ENCODE data around the gene ANLN. TPM values are rescaled to one million over a fixed set of nuclear protein-coding genes. Genes with fewer than 3 reads are reported as not detected.

The ANLN gene
- total and polyA plus RNA-seq, 10 donors = 0.91 to 14.9 (median 3.2) TPM

GRCh38 chr7:36355490-36355889, 34.2 kb upstream of the ANLN start:
- 90 to 92% (median 91%) methylated on average over 3 of the region's 3 CpGs for WGBS, 5 donors
- Histone ChIP-seq H3K36me3 (no peaks in the 10 kb centered on the region), H3K4me3 (no peak overlapping the region), H3K4me1 (no peaks in the 10 kb centered on the region), H3K9me3 (no peaks in the 10 kb centered on the region), H3K27me3 (replicated peaks in 1 of 7) (no peaks in the 10 kb centered on the region), H3K27ac (no peak overlapping the region)
- DNase-seq = no peak
- TF ChIP-seq CTCF (IDR thresholded peaks at IDR 0.05 in 8 of 11, conservative IDR thresholded peaks at IDR 0.05 in 3 of 11) (no peak), POLR2AphosphoS5 (IDR thresholded peaks at IDR 0.05) (no peak), POLR2A (IDR thresholded peaks at IDR 0.05) (no peak)
- intact Hi-C loops (cut with DNase I; ENCODE audit: low total_unique reads) = no loop called here

- intact Hi-C loops (cut with DNase I; ENCODE audit: low total_unique reads) = no loop called here
- Histone ChIP-seq H3K4me3 (no peak overlapping the region), H3K36me3 (no peaks in the 10 kb centered on the region), H3K9me3 (no peaks in the 10 kb centered on the region), H3K4me1 (no peaks in the 10 kb centered on the region), H3K27me3 (replicated peaks in 1 of 7) (no peaks in the 10 kb centered on the region), H3K27ac (no peak overlapping the region)
- 88 to 97% (median 95%) methylated on average over 3 of the region's 3 CpGs for WGBS, 5 donors
- DNase-seq = no peak
- TF ChIP-seq POLR2AphosphoS5 (IDR thresholded peaks at IDR 0.05) = no peak
- TF ChIP-seq CTCF (IDR thresholded peaks at IDR 0.05 in 8 of 11, conservative IDR thresholded peaks at IDR 0.05 in 3 of 11) = no peak
- TF ChIP-seq POLR2A (IDR thresholded peaks at IDR 0.05) = no peak
Measured at GRCh38 chr7:36357054-36357453, 32.6 kb upstream of the ANLN start.

- intact Hi-C loops (cut with DNase I; ENCODE audit: low total_unique reads) = no loop called here
- Histone ChIP-seq H3K36me3 (no peaks in the 10 kb centered on the region), H3K9me3 (no peaks in the 10 kb centered on the region), H3K4me3 (no peak overlapping the region), H3K4me1 (no peaks in the 10 kb centered on the region), H3K27me3 (replicated peaks in 1 of 7) (no peaks in the 10 kb centered on the region), H3K27ac (no peak overlapping the region)
- DNase-seq = no peak
- 85 to 96% (median 92%) methylated on average over 1 of the region's 1 CpG for WGBS, 5 donors
- TF ChIP-seq POLR2A (IDR thresholded peaks at IDR 0.05) = no peak
- no peak for TF ChIP-seq POLR2AphosphoS5 (IDR thresholded peaks at IDR 0.05)
- no peak for TF ChIP-seq CTCF (IDR thresholded peaks at IDR 0.05 in 8 of 11, conservative IDR thresholded peaks at IDR 0.05 in 3 of 11)
Measured at GRCh38 chr7:36358589-36358988, 31.1 kb upstream of the ANLN start.

- Histone ChIP-seq H3K27ac (no peak overlapping the region), H3K27me3 (replicated peaks in 1 of 7) (peaks cover 0 to under 1% (median 0%) of the 10 kb centered on the region in 7 donors), H3K4me3 (no peak overlapping the region), H3K36me3 (no peaks in the 10 kb centered on the region), H3K4me1 (no peaks in the 10 kb centered on the region), H3K9me3 (no peaks in the 10 kb centered on the region)
- no peak for DNase-seq
- TF ChIP-seq POLR2AphosphoS5 (IDR thresholded peaks at IDR 0.05) = no peak
- no peak for TF ChIP-seq CTCF (IDR thresholded peaks at IDR 0.05 in 8 of 11, conservative IDR thresholded peaks at IDR 0.05 in 3 of 11)
- TF ChIP-seq POLR2A (IDR thresholded peaks at IDR 0.05) = no peak
- intact Hi-C loops (cut with DNase I; ENCODE audit: low total_unique reads) = no loop called here
- WGBS, 5 donors = 53 to 71% (median 64%) methylated on average over 4 of the region's 4 CpGs
Measured at GRCh38 chr7:36360244-36360643, 29.4 kb upstream of the ANLN start.
